ENCODE data around the gene HSP90AA1.
A peak's percentile ranks its signal among the peaks of the same experiment; 100 is the strongest.

Gene HSP90AA1

DNA sequence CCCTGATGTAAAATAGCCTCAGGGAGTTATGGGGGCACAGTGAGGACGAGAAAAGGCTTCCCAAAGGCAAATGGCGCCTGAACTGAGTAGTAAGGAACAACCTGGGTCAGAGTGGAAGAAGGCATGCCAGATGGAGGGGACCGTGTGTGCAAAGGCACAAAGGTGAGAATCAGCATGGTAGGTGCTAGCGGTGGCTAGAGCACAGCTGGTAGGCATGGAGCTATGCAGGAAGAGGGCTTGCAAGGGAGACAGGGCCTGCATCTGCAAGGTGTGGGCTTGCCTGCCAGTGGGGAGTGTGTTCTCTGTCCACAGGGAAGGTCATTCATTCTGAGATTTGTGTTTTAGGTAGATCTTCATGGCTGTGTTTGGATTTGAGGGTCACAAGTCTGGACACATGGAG is 18.5 kb upstream of the HSP90AA1 start:
- in situ Hi-C loops (cut with HindIII; ENCODE audit: low pct_unique_long_range_greater_than_20kb, low sequenced_read_pairs) = no loop called here
- TF ChIP-seq JUND (IDR thresholded peaks at IDR 0.05; ENCODE audit: low read depth) = no peak

DNA sequence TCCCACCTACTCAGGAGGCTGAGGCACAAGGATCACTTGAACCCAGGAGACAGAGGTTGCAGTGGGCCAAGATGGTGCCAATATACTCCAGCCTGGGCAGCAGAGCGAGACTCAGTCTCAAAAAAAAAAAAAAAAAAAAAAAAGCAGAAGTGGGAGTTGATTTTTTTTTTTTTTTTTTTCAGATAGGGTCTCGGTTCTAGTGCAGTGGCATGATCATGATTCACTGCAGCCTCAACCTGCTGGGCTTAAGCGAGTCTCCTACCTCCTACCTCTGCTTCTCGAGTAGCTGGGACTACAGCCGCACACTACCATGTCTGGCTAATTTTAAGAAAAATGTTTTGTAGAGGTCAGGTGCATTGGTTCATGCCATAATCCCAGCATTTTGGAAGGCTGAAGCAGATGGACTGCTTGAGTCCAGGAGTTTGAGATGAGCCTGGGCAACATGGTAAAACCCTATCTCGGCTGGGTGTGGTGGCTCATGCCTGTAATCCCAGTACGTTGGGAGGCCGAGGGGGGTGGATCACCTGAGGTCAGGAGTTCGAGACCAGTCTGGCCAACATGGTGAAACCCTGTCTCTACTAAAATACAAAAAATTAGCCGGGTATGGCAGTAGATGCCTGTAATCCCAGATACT is 16.3 kb upstream of the HSP90AA1 start:
- in situ Hi-C loops (cut with HindIII; ENCODE audit: low pct_unique_long_range_greater_than_20kb, low sequenced_read_pairs) = no loop called here
- TF ChIP-seq JUND (IDR thresholded peaks at IDR 0.05; ENCODE audit: low read depth) = no peak
- DNase-seq (ENCODE audit: low read depth in 1 of 2, low spot score in 1 of 2) = no peak

More for the DNA sequence above, 18.5 kb upstream of the HSP90AA1 start:
- no peak for DNase-seq (ENCODE audit: low read depth in 1 of 2, low spot score in 1 of 2)

DNA sequence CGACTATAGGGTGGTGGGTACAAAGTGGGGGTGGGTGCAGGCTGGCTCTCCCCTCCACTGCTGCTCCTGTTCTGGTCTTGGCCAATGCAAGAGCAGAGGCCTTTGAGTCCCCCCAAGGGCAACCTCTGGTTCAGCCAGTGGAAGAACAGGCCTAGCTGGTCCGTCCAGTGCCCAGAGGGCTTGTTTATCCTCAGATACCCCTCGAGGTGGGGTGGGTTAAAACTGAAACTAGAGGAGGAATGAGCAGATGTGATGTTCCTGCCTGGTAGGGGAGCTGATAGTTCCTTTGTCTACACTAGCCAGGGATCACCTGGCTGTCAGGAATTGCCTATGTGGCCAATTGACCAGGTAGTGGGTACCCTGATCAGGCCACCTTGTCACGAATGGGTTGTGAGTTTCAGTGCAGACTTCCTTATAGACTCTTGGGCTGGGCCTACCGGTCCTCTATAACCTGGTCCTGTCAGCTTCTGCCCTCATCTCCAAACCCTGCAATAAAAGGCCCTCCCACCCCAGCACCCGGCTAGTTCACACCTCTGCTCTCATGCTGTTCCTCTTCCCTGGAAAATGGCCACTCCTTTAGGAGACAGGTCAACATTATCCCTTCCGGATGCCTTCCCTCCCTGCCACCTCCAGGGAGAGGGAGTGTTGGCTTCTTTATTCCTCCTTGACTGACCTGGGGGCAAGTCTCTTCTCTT is 10.7 kb upstream of the HSP90AA1 start:
- TF ChIP-seq JUND (IDR thresholded peaks at IDR 0.05; ENCODE audit: low read depth) = no peak
- DNase-seq (ENCODE audit: low read depth in 1 of 2, low spot score in 1 of 2) = peak; percentile 49 to 83
- in situ Hi-C loops (cut with HindIII; ENCODE audit: low pct_unique_long_range_greater_than_20kb, low sequenced_read_pairs) = no loop called here

DNA sequence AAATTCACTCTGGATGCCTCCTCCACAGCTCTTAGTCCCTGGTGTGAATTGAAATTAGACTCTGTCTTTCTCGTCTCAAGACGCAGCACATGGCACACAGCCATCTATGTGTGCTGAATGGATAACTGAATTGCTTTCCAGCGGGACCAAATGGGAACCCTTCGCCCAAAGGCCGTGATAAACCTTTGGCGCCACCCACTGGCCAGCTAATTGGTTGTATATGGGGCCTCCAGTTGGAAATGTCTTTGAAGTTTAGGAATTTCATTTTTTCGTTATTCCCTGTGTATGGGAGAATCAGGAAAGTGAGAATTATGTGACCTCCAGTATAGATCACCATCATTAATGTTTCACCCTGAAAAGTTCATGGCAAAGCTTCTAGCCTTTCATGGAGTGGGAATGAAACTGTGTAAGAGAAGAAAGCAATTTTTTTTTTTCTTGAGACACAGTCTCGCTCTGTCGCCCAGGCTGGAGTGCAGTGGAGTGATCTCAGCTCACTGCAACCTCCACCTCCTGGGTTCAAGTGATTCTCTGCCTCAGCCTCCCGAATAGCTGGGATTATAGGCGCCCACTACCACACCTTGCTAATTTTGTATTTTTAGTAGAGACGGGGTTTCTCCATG is 9.8 kb upstream of the HSP90AA1 start:
- in situ Hi-C loops (cut with HindIII; ENCODE audit: low pct_unique_long_range_greater_than_20kb, low sequenced_read_pairs) = no loop called here
- DNase-seq (ENCODE audit: low read depth in 1 of 2, low spot score in 1 of 2) = peak; percentile 78 to 90
- no peak for TF ChIP-seq JUND (IDR thresholded peaks at IDR 0.05; ENCODE audit: low read depth)

DNA sequence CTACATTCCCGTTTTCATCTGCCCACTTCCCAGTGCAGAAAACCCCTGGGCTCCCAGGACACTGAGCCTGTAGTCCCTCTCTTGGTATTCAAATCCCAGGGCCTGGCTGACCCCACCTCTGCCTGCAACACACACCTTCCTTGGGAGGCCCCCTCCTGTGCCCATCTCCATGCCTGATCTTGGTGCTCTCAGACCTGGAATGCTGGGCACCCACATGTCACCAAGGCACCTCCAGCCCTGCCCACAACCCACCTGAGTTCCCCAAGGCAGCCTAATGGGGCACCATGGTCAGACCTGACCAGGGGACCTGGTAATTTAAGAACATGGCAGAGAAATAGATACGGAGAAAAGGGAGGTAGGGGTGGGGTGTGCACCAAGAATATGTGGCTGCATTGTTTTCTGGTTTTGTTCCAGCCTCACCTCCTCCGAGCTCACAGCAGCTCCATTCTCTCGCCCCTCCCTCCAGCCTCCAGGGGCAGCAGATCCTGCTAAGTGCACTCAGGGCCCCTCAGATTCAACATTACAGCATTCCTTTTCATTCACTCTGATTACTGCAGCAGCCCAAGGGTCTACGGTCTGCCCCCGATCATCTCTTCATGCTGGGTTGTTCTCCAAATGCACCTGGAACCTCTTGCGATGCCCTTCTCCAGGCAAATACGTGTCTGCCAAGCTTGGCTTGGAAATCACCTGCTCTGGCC is 9.2 kb upstream of the HSP90AA1 start:
- TF ChIP-seq JUND (IDR thresholded peaks at IDR 0.05; ENCODE audit: low read depth) = no peak
- in situ Hi-C loops (cut with HindIII; ENCODE audit: low pct_unique_long_range_greater_than_20kb, low sequenced_read_pairs) = no loop called here
- peak in 1 of 2 experiments; percentile 21 for DNase-seq (ENCODE audit: low read depth in 1 of 2, low spot score in 1 of 2)

DNA sequence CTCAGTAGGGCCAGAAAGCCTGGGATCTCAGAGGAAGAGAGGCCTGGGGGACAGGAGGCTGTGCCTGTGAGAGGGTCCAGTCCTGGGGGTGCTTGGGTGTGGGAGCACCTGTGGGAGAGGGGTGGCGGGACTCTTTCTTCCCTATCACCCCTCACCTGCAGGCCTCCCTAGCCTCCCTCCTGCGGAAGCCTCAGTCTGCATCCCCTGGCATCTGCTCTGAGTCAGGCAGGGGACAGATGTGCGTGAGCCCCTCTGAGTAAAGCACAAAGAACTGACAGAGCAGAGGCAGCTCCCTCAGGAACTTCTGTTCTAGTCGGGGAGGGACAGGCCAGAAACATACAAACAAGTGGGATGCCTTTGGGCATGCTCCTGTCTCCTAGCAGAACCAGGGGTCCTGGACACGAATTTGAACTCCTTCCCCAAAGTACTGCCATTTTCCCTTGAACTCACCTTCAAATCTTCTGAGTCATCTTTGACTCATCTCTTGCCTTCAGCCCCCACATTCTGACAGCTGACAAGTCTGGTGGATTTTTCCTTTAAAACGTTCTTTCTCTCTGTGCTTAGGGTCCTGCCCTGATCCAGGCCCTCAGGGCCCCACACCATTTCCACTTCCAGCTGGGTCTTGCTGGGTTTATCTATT is 8.5 kb upstream of the HSP90AA1 start:
- TF ChIP-seq JUND (IDR thresholded peaks at IDR 0.05; ENCODE audit: low read depth) = no peak
- DNase-seq (ENCODE audit: low read depth in 1 of 2, low spot score in 1 of 2) = no peak
- in situ Hi-C loops (cut with HindIII; ENCODE audit: low pct_unique_long_range_greater_than_20kb, low sequenced_read_pairs) = no loop called here

DNA sequence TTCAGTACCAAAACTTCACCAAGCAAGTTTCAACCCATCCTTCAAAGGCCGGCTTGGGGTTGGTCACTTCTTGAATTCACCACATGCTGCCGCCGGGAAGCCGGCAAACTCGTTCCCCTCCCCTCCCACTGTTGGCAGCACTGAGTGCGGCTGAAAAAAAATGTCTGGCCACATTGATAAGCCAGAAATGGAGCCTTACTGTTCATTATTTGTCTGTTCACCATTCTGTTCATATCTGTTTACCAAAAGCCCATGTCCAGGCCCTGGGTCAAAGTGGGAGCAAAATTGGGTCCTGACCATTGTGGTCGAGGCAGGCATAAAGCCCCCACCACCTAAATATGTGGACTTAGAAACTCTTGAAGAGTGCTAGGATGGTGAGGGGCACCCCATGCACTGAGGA is 7.3 kb upstream of the HSP90AA1 start:
- in situ Hi-C loops (cut with HindIII; ENCODE audit: low pct_unique_long_range_greater_than_20kb, low sequenced_read_pairs) = no loop called here
- DNase-seq (ENCODE audit: low read depth in 1 of 2, low spot score in 1 of 2) = peak in 1 of 2 experiments; percentile 50
- TF ChIP-seq JUND (IDR thresholded peaks at IDR 0.05; ENCODE audit: low read depth) = no peak

DNA sequence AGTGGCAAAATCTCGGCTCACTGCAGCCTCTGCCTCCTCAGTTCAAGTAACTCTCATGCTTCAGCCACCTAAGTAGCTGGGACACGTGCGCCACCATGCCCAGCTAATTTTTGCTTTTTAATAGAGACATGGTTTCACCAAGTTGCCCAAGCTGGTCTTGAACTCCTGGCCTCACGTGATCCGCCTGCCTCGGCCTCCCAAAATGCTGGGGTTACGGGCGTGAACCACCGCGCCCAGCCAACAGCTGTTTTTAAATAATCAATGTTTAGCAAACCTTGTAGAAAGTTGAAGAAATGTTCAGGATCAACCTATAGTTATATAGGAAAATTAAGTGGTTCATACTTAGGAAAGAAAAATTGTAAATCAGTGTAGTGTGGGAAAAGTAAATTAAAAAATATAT is 6.0 kb upstream of the HSP90AA1 start:
- no peak for TF ChIP-seq JUND (IDR thresholded peaks at IDR 0.05; ENCODE audit: low read depth)
- in situ Hi-C loops (cut with HindIII; ENCODE audit: low pct_unique_long_range_greater_than_20kb, low sequenced_read_pairs) = no loop called here
- no peak for DNase-seq (ENCODE audit: low read depth in 1 of 2, low spot score in 1 of 2)

DNA sequence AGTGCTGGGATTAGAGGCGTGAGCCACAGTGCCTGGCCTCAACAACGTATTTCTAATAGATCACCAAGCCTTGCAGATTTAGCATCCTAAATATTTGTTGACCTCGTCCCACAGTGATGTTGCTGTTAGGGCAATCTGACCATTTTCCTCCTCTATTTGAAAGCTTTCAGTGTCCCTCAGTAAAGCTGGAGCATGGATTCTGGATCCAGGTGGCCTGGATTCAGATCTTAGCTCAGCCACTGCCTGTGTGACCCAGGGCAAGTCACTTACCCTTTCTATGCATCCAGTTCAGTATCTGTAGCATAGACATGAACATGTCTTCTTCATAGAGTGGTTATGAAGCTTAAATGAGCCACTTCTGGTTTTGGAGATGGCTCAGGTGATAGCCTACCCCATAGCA is 3.9 kb upstream of the HSP90AA1 start:
- TF ChIP-seq JUND (IDR thresholded peaks at IDR 0.05; ENCODE audit: low read depth) = no peak
- no peak for DNase-seq (ENCODE audit: low read depth in 1 of 2, low spot score in 1 of 2)
- in situ Hi-C loops (cut with HindIII; ENCODE audit: low pct_unique_long_range_greater_than_20kb, low sequenced_read_pairs) = no loop called here

DNA sequence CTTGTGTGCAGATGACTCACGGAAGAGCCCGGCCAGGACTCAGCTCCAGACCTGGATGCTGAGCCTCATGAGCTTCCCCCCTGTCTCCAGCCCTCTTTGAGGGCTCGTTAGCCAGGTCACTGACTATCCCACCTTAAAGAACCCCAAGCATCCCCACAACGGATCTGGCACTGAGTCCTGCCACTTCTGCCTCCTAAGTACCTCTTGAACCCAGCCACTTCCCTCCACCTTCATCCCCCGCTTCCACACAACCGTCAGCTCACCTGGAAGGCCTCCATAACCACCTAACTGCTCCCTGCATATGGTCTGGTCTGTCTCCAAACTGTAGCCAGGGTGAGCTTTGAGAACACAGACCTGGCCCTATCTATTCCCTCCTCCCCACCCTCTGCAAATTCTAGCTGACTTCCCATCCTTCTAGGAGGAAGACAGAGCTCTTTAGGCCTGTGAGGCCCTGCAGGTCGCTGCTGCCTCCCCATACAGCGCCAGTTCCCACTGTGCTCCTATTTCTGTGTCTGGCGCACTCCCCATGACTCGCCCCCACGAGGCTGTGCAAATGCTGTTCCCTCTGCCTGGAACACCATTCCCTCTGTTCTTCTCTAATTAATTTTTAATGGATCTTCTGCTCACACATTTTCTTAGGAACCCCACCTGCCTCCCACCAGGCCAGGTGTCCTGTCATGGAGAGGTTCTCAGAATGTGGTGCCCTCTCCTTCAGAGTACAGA is 2.9 kb upstream of the HSP90AA1 start:
- no peak for TF ChIP-seq JUND (IDR thresholded peaks at IDR 0.05; ENCODE audit: low read depth)
- no peak for DNase-seq (ENCODE audit: low read depth in 1 of 2, low spot score in 1 of 2)
- in situ Hi-C loops (cut with HindIII; ENCODE audit: low pct_unique_long_range_greater_than_20kb, low sequenced_read_pairs) = no loop called here

DNA sequence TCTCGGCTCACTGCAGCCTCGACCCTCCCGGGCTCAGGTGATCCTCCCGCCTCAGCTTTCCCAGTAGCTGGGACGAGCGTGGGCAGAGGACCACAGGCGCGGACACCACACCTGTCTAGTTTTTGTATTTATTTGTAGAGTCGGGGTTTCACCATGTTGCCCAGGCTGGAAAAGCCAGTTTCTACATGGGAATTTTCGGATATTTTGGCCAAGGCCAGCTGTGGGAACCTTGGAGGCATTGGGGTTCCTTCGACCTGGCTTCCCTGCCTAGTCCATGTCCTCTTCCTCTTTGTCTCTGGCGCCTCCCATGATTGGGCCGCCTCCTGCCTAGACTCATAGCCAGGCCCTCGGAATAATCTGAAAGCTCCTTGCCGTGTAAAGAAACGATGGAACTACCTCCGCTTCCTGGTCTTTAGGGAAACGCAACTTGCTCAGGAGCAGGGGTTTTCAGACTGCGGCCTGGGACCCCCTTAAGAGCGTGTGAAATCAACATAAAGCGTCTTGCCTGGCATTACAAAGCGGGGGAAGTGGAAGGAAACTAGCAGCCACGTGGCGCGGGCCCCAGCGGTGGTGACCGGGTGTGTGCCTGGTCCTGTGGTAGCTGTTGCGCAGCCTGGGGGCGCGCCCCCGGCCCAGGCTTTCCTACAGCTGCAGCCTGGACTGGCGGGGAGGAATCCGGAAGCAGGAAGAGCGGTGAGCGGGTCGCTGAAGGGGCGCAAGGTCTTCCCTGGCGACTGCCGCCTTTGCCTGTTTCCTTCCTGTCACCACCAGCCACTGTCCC is 1.4 kb upstream of the HSP90AA1 start:
- TF ChIP-seq JUND (IDR thresholded peaks at IDR 0.05; ENCODE audit: low read depth) = no peak
- DNase-seq (ENCODE audit: low read depth in 1 of 2, low spot score in 1 of 2) = peak; percentile 54 to 68
- in situ Hi-C loops (cut with HindIII; ENCODE audit: low pct_unique_long_range_greater_than_20kb, low sequenced_read_pairs) = no loop called here

All from T47D (cell line).